A673 (cell line): ENCODE measurements around the gene SLC22A4. TPM values are rescaled to one million over a fixed set of nuclear protein-coding genes. Genes with fewer than 3 reads are reported as not detected.

Experiments used
- BruUV-seq: library from RNA; stranded (reverse); fragments of 400-500 nt; replicated peaks from 2 replicates; lab custom pipeline; 2021; lab: Mats Ljungman, UMichigan
- CTCF ChIA-PET: fragments of 300-600 bp; sonication (Branson Sonifier 250); formaldehyde crosslinking; loops from one replicate; lab custom pipeline; 2022; ENCODE audit warnings: antibody characterized with exemption; lab: Charles Lee
- POLR2A ChIA-PET: fragments of 300-600 bp; sonication (Branson Sonifier 250); formaldehyde crosslinking; loops from one replicate; lab custom pipeline; 2022; ENCODE audit warnings: antibody characterized with exemption; ENCODE audit not compliant: low non-redundant PET; lab: Charles Lee
- DNase-seq: peaks from one replicate; pipeline ENCODE4 v3.0.0-alpha.2; 2015; ENCODE audit warnings: low spot score
- H3K27ac ChIP-seq: fragments of 200-600 bp; sonication (generic); 2 replicates; pipeline ENCODE4 v1.5.1; 2016; ENCODE audit warnings: mixed run types, low read depth, mild to moderate bottlenecking, mixed read lengths, antibody characterized with exemption, low read length; ENCODE audit not compliant: poor library complexity, severe bottlenecking
- H3K27me3 ChIP-seq: fragments of 200-600 bp; sonication (generic); replicated peaks from 2 replicates; pipeline ENCODE4 v1.6.1; 2017; ENCODE audit warnings: mixed run types, low read depth, mild to moderate bottlenecking, mixed read lengths, antibody characterized with exemption, low read length; ENCODE audit not compliant: insufficient read depth, poor library complexity
- H3K36me3 ChIP-seq: fragments of 200-600 bp; sonication (generic); 2 replicates; pipeline ENCODE4 v1.6.1; 2016; ENCODE audit warnings: mixed run types, mild to moderate bottlenecking, mixed read lengths, antibody characterized with exemption, low read length; ENCODE audit not compliant: insufficient read depth, poor library complexity, severe bottlenecking
- H3K4me1 ChIP-seq: fragments of 200-600 bp; sonication (generic); 2 replicates; pipeline ENCODE4 v1.6.1; 2017; ENCODE audit warnings: mixed run types, mild to moderate bottlenecking, mixed read lengths, antibody characterized with exemption, low read length; ENCODE audit not compliant: insufficient read depth, poor library complexity, severe bottlenecking
- H3K4me3 ChIP-seq: fragments of 200-600 bp; sonication (generic); 2 replicates; pipeline ENCODE4 v1.5.1; 2016; ENCODE audit warnings: low read depth, mixed run types, mild to moderate bottlenecking, mixed read lengths, low read length; ENCODE audit not compliant: poor library complexity, severe bottlenecking
- H3K9me3 ChIP-seq: fragments of 200-600 bp; sonication (generic); 2 replicates; pipeline ENCODE4 v1.6.1; 2016; ENCODE audit warnings: mixed run types, low read depth, mild to moderate bottlenecking, mixed read lengths, antibody characterized with exemption, low read length; ENCODE audit not compliant: poor library complexity, severe bottlenecking
- EZH2 ChIP-seq: fragments of 200-600 bp; sonication (generic); IDR thresholded peaks from 2 replicates; pipeline ENCODE4 v1.6.1; 2017; ENCODE audit warnings: borderline replicate concordance, low read depth, mild to moderate bottlenecking, mixed read lengths, antibody characterized with exemption, low read length; ENCODE audit not compliant: poor library complexity, severe bottlenecking
- intact Hi-C: fragments of 100-400 bp; cut with micrococcal nuclease; formaldehyde crosslinking; loops from one replicate; pipeline ENCODE4 v1.10.0; 2022; ENCODE audit not compliant: unreplicated experiment
- total RNA-seq: library from RNA; stranded (reverse); gene quantifications from 2 replicates; pipeline ENCODE4 v1.2.3, GENCODE V29; 2021
- TF ChIP-seq, protein P1 (sequence below): fragments of 300-800, 200-600 bp; sonication (generic); conservative IDR thresholded peaks from 2 replicates; pipeline ENCODE4 v1.5.1; 2017; ENCODE audit warnings: low read depth, mild to moderate bottlenecking, antibody characterized with exemption, low read length, moderate library complexity, mixed read lengths

SLC22A4 gene
- total RNA-seq, 1 experiment from 2014 or later, result 0.99 TPM

- Histone ChIP-seq H3K27me3 (no peaks in the 10 kb centered on the region), H3K27ac (no peak overlapping the region), H3K36me3 (no peaks in the 10 kb centered on the region), H3K4me1 (no peaks in the 10 kb centered on the region), H3K9me3 (no peaks in the 10 kb centered on the region), H3K4me3 (no peak overlapping the region)
- no peak for DNase-seq
- ChIA-PET CTCF (no interaction called here), POLR2A (no interaction called here)
- BruUV-seq, result no TSS peak
- intact Hi-C loops, result no loop called here
- TF ChIP-seq, protein P1, sequence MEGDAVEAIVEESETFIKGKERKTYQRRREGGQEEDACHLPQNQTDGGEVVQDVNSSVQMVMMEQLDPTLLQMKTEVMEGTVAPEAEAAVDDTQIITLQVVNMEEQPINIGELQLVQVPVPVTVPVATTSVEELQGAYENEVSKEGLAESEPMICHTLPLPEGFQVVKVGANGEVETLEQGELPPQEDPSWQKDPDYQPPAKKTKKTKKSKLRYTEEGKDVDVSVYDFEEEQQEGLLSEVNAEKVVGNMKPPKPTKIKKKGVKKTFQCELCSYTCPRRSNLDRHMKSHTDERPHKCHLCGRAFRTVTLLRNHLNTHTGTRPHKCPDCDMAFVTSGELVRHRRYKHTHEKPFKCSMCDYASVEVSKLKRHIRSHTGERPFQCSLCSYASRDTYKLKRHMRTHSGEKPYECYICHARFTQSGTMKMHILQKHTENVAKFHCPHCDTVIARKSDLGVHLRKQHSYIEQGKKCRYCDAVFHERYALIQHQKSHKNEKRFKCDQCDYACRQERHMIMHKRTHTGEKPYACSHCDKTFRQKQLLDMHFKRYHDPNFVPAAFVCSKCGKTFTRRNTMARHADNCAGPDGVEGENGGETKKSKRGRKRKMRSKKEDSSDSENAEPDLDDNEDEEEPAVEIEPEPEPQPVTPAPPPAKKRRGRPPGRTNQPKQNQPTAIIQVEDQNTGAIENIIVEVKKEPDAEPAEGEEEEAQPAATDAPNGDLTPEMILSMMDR, result no peak
- no peak for TF ChIP-seq EZH2
Measured at GRCh38 chr5:132300577-132301343, 6.6 kb downstream of the SLC22A4 start.

DNA sequence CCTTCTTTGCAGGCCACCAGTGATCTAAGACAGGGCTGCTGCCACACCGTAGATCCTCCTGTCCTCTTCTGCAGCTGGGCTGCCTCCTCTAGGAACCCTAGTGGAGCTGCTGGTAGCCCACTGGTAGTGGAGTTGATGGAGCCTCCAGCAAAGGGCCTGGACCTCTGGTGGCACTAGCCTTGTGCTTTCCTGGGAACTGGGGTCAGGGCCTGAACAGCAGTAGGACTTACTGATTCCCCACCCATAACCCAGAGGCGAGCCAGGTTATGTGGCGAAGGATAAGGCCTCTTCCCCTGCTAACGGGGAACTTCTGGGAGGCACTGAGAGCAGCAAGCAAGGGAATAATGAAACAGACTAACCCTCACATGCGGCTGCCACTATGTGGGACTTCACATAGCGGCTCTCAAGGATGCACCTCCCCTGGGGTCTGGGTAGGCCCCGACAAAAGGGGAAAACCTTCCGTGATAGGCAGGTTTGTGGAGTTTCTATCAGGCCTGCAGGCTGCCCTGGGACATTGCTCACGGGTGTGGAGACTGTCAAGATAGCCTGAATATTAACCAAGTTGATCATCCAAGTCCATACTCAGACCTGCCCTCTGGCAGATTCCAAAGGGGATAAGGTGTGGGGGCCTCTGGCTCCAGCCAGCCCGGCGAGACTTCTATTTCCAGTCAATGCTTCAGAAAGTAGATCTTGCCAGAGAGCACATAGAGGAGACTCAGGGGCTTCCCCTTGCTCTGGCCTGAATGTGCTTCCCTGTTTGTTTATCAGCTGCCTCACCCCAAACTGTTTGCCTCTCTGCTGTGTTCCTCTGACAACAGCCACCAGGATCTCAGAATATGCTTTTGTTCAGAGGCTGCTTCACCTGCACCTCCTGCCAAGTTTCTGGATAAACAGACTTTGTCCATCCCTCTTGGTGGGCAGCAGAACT is 7.4 kb downstream of the SLC22A4 start:
- ChIA-PET CTCF (no interaction called here), POLR2A (no interaction called here)
- BruUV-seq, result no TSS peak
- intact Hi-C loops, result no loop called here
- Histone ChIP-seq H3K36me3 (no peaks in the 10 kb centered on the region), H3K4me1 (no peaks in the 10 kb centered on the region), H3K27me3 (no peaks in the 10 kb centered on the region), H3K27ac (no peak overlapping the region), H3K9me3 (no peaks in the 10 kb centered on the region), H3K4me3 (no peak overlapping the region)
- no peak for TF ChIP-seq EZH2
- TF ChIP-seq, protein P1, result no peak
- no peak for DNase-seq

GRCh38 chr5:132302413-132302812 is 8.2 kb downstream of the SLC22A4 start:
- BruUV-seq, result no TSS peak

More at GRCh38 chr5:132302413-132302812, 8.2 kb downstream of the SLC22A4 start:
- intact Hi-C loops, result no loop called here
- H3K4me1 ChIP-seq, result no peaks in the 10 kb centered on the region
- POLR2A ChIA-PET, result no interaction called here
- no peak overlapping the region for H3K4me3 ChIP-seq
- H3K9me3 ChIP-seq, result no peaks in the 10 kb centered on the region
- CTCF ChIA-PET, result no interaction called here
- TF ChIP-seq EZH2, result no peak
- TF ChIP-seq, protein P1, result no peak
- no peaks in the 10 kb centered on the region for H3K36me3 ChIP-seq
- no peak for DNase-seq
- no peak overlapping the region for H3K27ac ChIP-seq
- H3K27me3 ChIP-seq, result no peaks in the 10 kb centered on the region
